ENCODE results near the gene ACAA1.

- TF ChIP-seq POLR2AphosphoS5 (IDR thresholded peaks at IDR 0.05; ENCODE audit: low read depth, low read length) (no peak), CTCF (IDR thresholded peaks at IDR 0.05) (no peak), TCF7L2 (IDR thresholded peaks at IDR 0.05; ENCODE audit: low read depth, low read length) (no peak), REST (IDR thresholded peaks at IDR 0.05; ENCODE audit: insufficient read depth in 1 of 2, low read depth in 2 of 2, low read length in 1 of 2) (no peak), SIN3A (IDR thresholded peaks at IDR 0.05; ENCODE audit: borderline replicate concordance, insufficient read depth, low read depth, low read length) (no peak)
These were observed 31.5 kb upstream of the ACAA1 start for GRCh38 chr3:38168151-38169026.
